ENCODE results near the gene MUC6.
"Not testable (repeated sequence)": the region's sequence is repeated elsewhere in the genome, so short reads cannot be mapped to it uniquely, and the experiment has no call there.

MUC6 gene

DNA sequence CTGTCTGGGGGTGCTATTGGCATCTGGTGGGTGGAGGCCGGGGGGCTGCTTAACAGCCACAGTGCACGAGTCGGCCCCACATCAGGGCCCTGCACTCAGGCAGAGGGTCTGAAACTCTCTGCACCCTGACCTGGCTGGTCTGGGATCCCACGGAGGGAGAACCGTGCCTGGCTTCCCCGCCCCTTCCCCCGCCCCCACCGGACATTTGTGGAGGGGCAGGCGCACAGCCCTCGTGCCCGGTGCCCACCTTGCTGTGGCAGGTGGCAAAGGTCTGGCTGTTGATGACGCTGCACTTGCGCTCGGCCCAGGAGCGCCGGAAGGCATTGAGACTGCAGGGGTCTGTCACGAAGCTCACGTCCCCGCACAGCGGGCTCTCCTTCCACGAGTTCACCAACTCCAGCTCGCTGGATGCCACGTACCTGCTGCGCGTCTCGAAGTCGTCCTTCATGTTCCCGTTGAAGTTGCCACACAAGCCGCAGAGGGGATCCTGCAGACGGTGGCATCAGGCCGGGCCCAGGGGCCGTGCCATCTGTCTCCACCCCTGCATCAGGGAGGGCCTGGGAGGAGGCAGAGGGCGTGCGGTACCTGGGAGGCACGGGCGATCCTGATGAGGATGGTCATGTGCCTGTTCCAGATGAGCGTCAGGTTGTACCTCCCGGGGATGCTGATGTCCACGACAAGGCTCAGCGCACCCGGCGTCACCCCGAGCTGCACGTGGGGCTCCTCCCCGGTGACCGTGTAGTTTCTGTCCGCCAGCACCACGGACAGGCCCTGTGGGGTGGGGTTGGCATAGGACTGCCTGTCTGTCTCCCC lies 11.7 kb downstream of the MUC6 start:
- DNase-seq (ENCODE audit: low read depth in 3 of 3, low spot score in 1 of 3), result no peak

DNA sequence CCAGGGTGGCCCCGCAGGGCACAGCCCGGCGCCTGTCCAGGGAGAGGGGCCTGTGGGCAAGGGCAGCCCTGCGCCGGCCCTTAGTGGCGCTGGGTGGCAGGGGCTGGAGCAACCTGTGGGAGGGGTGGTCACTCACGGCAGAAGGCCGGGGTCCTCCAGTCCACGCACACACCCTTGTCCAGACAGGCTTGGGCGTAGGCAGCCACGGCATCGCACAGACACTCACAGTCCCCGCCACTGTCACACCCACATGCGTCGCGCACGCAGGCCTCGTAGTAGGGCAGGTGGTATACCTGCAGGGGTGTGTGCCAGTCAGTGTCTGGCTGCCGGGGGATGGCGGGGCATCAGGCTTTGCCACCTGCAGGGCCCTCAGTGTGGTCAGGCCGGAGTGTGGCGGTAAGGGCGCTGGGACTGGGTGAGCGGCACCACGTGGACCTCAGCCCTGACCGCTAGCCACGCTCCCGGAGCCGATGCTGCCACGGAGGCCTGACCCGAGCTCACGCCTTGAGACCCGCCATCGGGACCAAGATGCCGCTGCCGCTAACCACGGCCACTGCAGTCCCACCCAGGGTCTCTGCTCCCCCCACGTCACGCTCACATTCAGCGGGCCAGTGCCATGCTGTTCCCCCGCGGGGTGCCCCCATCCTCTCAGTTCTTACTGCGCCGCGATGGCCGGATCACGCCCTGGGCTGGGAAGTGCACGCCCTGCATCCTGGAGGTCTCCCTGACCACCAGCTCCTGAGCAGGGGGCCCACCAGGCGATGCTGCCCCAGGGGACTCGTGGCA lies 12.5 kb downstream of the MUC6 start:
- no peak for DNase-seq (ENCODE audit: low read depth in 3 of 3, low spot score in 1 of 3)

DNA sequence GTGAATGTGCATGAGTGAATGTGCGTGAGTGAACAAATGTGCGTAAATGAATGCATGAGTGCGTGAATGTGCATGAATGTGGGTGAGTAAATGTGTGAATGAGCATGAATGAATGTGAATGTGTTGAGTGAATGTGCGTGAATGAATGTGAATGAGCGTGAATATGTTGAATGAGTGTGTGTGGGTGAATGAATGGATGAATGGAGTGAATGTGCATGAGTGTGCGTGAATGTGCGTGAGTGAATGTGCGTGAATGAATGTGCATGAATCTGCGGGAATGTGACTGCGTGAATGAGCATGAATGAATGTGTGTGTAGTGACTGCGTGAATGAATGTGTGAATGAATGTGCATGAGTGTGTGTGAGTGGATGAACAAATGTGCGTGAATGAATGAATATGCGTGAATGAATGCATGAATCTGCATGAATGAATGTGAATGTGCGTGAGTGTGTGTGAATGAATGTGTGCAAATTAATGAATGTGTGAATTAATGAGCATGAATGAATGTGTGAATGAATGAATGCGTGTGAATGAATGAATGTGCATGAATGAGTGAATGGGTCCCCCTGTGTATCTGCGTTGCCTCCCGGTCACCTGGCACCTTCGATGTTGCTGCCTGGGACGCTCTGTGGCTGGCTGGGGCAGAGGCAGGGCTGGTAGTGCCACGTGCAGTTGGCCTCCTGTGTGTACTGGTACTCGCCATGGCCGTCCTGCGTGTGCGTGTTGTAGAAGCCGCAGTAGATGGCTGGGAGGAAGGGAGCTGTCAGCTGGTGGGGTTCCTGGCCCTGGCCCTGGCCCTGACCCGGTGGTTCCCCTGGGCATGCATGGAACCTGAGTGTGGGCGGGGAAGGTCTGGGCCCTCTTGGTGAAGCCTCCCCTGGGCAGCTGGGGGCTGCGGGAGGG lies 13.4 kb downstream of the MUC6 start:
- DNase-seq (ENCODE audit: low read depth in 3 of 3, low spot score in 1 of 3), result no peak

DNA sequence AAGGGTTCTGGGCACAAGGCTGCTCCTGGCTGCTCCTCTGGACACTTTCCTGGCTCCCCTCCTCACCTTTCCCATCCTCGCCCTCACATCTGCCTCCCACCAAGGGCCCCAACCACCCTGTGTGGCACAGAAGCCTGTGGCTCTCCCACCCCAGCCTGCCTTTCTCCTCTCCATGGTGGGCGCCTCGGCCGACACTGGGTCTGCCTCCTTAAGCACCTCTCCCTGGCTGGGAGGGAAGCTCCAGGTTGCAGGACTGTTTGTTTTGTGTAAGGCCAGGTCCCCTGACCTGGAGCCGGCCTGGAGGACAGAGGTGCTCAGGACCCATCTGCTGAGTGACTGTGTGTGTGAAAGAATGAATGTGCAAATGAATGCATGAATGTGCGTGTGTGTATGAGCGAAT lies 14.1 kb downstream of the MUC6 start:
- no peak for DNase-seq (ENCODE audit: low read depth in 3 of 3, low spot score in 1 of 3)

DNA sequence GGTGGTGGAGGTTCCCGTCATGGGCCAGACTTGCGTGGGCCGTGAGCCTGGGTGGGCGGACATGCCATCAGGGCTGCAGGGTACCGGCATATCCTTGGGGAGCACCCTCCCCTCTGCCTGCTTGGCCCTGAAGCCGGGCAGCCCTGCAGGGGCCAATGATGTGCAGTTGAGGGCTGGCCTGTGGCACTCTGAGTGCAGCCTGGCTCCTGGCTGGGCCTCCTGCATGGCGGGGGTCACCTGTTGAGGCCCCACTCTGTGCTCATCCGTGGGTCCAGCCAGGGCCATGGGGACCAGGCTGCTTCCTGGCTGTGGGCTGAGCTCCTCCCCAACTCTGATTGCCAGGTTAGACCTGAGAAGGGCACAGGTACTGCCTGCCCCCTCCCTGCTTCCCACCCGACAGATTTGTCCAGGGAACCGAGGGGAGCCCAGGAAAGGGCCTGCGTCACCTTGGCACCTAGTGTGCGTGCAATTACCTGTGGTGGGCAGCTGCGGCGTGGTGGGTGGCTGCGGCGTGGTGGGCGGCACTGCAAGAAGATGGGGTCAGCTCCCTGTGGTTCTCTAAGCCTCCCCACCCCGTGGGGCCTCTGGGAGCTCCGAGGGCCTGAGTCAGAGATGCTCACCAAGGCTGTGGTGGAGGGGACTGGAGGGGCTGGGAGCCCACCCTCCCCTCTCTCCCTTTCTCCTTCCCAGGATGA lies 16.2 kb downstream of the MUC6 start:
- DNase-seq (ENCODE audit: low read depth in 3 of 3, low spot score in 1 of 3), result no peak

DNA sequence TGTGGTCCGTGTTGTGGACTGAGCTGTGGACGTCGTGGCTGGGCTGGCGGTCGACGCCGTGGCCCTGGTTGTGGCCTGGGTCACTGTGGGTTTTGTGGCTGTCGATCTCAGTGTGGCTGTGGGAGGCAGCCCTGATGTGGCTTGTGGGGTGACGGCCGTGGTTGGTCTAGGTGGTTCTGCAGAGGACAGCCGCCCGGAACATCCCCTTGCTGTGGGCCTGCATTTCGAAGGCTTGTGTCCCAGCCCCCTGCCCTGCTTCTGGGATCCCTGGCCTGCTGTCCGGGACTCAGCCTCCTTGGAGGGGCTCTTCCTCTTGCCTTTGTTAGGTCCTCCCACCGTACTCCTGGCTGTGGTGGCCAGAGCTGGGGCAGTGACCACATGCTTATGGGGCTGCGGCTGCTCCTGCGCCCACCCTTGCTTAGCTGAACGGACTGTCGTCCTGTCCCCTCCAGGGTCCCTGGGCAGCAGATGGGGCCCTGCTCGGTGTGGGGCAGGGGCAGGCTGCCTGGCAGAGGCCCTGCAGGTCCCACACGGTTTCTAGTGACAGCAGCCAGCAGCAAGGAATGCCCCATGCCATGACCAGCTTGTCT lies 17.1 kb downstream of the MUC6 start:
- DNase-seq (ENCODE audit: low read depth in 3 of 3, low spot score in 1 of 3), result no peak

DNA sequence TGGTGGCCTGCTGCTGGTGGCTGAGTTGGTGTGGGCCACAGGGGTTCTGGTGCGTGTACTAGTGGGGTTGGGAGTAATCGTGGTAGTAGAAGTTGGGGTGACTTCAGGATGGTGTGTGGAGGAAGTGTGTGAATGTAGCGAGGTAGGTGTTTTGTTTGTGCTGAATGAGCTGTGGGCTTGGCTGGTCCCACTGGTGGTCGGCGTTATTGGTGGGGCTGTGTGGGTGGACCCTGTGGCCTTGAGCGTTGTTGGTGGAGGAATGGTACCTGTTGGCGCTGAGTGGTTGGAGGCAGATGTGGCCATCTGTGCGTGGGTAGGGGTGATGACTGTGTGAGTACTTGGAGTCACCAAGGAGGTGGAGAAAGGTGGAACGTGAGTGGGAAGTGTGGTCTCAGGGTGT lies 18.4 kb downstream of the MUC6 start:
- no peak for DNase-seq (ENCODE audit: low read depth in 3 of 3, low spot score in 1 of 3)

DNA sequence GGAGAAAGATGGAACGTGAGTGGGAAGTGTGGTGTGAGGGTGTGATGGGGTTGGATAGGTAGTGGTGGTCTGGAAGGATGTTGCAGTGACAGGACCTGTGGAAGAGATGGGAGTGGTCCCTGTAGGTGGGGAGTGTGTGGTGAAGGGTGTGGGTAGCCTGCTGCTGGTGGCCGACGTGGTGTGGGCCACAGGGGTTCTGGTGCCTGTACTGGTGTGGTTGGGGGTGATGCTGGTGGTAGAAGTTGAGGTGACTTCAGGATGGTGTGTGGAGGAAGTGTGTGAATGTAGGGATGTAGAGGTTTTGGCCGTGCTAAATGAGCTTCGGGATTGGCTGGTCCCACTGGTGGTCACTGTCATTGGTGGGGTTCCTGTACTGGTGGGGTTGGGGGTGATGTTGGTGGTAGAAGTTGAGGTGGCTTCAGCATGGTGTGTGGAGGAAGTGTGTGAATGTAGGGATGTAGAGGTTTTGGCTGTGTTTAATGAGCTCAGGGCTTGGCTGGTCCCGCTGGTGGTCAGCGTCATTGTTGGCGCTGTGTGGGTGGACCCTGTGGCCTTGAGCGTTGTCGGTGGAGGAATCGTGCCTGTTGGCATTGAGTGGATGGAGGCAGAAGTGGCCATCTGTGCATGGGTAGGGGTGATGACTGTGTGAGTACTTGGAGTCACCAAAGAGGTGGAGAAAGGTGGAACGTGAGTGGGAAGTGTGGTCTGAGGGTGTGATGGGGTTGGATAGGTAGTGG lies 19.1 kb downstream of the MUC6 start:
- no peak for DNase-seq (ENCODE audit: low read depth in 3 of 3, low spot score in 1 of 3)

DNA sequence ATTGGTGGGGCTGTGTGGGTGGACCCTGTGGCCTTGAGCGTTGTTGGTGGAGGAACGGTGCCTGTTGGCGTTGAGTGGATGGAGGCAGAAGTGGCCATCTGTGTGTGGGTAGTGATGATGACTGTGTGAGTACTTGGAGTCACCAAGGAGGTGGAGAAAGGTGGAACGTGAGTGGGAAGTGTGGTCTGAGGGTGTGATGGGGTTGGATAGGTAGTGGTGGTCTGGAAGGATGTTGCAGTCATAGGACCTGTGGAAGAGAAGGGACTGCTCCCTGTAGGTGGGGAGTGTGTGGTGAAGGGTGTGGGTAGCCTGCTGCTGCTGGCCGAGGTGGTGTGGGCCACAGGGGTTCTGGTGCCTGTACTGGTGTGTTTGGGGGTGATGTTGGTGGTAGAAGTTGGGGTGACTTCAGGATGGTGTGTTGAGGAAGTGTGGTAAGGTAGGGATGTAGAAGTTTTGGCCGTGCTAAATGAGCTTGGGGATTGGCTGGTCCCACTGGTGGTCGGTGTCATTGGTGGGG lies 19.9 kb downstream of the MUC6 start:
- DNase-seq (ENCODE audit: low read depth in 3 of 3, low spot score in 1 of 3), result not testable (repeated sequence)

DNA sequence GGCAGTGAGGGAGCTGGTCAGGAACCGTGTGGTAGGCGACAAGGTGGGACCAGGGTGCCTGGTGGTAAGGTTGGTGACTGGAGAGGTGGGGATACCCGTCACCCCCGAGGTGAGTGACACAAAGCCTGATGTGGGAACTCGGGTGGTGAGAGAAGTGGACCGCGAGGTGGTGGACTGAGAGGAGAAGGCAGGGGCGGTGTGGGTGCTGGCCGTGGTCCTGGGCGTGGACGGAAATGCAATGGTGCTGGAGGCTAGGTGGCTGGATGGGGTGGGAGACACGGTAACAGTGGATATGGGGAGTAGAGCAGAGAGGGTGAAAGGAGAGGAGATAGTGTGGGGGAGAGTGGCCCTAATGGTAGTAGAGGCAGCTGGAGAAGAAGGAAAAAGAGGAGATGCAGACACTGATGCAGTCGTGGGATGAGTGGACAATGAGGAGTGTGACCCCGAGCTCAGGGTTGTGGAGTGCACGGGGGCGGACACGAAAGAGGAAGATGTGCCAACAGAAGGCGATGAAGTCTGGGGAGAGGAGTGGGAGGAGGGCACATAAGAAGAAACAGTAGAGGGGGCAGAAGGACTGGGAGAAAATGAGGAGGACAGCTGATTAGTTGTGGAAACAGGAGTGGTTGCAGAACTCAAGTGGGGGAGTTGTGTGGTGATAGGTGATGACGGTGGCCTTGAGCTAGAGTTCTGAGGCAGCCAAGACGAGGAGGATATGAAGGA lies 20.5 kb downstream of the MUC6 start:
- DNase-seq (ENCODE audit: low read depth in 3 of 3, low spot score in 1 of 3), result no peak

DNA sequence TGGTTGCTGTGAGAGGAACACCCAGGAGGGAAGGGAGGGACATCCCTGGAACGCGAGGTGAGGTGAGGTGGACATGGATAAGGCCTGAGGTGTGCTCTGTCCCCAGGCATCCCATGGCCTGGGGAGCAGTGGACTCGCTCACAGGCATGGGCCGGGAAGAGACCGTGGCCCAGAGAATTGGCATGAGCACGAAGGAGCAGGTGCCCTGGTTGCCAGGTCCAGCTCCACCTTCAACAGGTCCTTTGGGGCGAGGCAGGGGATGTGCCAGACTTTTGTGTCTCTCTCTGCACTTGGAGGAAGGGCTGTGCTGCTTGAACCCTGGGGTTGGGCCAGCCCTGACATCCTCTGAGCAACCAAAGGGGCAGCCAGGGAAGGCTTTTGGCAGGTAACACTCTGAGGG lies 21.5 kb downstream of the MUC6 start:
- no peak for DNase-seq (ENCODE audit: low read depth in 3 of 3, low spot score in 1 of 3)

DNA sequence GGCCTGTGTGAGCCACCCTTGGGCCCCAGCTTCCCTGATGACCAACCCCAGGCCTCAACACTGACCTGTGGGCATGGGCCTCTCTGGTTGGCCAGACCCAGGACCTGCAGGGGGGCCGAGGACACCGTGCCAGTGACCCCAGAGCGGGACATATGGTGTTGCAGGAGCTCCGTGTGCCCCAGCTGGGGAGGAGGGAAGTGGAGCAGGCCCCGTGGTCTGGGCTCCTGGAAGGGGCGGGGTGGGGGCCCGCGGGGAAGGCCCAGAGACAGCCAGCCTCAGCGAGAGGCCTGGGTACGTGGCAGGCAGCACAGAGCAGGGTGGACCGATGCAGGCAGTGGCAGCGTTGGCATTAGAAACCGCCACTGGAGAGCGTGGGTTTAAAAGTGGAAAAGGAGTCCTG lies 22.2 kb downstream of the MUC6 start:
- no peak for DNase-seq (ENCODE audit: low read depth in 3 of 3, low spot score in 1 of 3)

DNA sequence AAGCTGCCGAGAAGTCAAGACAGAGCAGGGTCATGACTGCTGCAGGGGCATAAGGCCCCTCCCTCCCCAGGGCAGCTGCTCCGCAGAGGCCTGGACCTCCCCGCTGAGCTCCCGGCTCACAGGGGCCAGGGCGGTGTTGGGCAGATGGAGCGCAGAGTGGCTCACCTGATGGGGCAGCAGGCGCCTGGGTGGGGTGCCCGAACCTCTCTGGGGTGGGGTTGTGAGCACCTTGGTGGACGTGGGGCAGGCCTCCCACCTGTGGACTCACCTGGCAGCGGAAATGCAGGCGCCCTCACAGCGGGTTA lies 22.9 kb downstream of the MUC6 start:
- DNase-seq (ENCODE audit: low read depth in 3 of 3, low spot score in 1 of 3), result no peak

DNA sequence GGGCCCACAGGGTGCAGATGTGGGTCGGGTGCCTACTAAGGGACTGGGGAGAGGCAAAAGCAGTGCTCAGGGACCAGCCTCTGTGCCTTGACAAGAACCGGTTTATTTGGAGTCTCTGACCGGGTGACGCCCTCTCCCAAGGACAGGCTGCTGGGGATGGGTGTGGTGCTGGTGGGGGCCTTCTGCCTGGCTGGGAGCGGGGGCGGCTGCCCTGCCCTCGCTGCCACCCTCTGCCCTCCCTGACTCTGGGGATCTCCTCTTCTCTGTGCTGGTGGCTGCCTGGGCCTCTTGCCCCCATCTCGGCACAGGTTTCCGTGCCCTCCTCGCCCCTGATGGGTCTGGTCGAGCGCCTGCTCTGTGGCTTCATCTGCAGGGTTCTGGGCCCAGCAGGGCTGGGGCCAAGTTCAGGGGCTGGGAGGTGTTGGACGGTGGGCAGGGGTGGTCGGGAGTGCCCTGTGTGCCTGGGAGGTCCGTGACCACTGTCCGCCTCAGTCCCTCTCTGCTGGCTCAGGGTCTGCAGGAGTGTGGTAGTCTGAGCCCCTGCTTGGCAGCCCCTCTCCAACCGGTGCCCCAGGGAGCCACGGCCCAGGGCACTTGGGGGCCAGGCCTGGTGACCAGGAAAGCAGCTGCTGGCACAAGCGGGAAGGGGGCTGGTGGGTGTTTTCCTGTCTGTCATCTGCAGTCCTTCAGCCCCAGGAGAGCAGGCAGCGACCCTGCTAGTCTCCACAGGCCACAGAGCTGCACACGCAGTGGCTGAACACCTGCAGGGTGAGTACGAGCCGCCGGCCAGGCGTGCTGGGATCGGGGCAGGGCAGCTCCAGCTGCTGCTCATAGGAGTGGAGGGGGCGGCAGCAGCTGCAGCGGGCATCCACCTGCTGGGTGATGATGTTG lies 23.5 kb downstream of the MUC6 start:
- no peak for DNase-seq (ENCODE audit: low read depth in 3 of 3, low spot score in 1 of 3)

DNA sequence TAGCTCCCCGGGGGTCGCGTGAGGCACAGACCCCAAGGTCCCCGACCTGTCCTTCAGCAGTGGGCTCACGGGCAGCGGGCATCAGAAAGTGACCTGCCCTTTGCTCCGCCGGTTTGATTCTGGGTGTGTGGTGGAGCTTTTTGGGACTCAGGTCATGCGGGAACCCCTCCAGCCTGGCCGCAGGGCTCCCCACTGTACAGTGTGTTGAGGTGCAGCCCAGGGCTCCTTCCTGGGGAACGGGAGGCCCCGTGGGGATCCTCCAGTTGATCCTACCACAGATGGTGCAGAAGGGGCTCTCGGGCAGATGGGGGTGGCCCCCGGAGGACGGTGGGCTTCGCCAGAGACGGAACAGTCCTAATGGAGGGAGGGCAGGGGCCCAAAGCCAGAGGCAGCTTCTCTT lies 24.2 kb downstream of the MUC6 start:
- no peak for DNase-seq (ENCODE audit: low read depth in 3 of 3, low spot score in 1 of 3)

DNA sequence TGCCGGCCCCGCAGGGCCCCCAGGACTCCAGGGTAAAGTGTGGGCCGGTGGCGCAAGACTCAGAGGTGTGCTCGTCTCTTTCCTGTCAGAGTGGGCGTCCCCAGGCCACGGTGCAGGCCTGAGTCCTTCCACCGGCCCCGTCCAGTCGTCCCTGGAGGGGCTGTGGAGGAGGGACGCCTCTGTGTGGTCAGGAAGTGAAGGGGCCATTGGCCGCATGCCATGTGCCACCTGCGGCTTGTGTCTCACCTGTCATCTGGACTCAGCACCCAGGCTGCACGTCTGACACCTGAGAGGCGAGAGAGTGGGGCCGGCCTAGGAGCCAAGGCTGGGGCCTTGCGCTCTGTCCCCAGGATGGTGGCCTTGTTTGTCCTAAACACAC lies 25.2 kb downstream of the MUC6 start:
- DNase-seq (ENCODE audit: low read depth in 3 of 3, low spot score in 1 of 3), result no peak

DNA sequence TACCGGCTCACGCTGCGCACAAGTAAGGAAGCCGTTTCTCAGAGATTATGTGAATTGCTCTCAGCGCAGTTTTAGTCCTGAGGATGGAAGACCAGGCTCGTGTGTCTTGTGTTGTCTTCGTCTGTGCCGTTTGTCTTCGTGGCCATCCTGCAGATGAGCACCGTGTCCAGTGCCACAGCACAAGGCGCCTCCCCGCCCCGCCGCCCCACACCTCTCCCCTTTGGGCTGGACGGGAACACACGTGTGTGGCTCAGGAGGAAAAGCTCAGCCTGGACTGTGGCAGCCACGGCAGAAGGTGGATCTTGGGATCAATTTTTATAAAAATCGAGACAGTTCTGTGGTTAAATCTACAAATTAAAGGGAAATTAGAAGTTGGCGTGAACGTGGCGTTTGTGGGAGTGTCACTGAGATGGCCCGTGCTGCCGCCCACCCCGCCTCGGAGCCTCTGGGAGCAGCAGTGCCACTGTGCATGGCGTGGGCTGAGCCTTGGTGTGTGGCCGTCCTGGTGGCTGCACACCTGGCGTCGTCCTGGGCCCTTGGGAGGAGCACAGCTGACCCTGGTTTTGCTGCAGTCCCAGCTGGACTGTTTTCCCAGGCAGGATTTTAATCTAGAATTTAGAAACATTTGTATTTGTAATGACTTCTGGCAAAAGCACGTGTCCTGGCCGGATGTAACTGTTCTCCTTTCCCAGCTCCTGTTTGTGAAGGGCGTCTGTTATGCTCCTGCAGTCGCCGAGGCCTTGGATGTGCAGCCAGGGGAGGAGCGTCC lies 25.8 kb downstream of the MUC6 start:
- DNase-seq (ENCODE audit: low read depth in 3 of 3, low spot score in 1 of 3), result no peak

DNA sequence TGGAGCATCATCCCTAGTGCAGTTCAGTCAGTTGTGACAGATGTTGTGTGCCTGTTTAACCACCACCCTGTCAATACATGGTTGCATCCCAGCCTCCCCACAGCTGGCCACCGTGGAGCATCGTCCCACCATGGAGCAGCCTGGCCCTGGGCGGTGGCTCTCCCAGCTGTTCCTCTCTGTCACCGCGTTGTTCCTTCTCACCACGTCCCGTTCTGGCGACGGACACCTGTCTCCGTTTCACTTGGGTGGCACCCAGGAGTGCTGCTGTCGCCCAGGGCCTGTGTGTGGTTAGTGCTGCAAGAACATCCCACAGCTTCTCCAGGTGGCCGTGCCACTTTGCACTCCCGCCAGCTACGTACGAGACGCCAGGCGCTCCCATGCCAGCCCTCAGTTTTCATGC lies 26.5 kb downstream of the MUC6 start:
- DNase-seq (ENCODE audit: low read depth in 3 of 3, low spot score in 1 of 3), result no peak

All from stimulated activated CD4-positive, alpha-beta T cell treated with anti-CD3 and anti-CD28 coated beads, TNF-alpha, amount 100 ng/mL, for 1 hour (primary cell).